Keratinocyte (primary cell): ENCODE results near the gene LGALS13.

Source experiments
- CTCF ChIP-seq, 3 experiments: IDR thresholded peaks in 1 of 3; conservative IDR thresholded peaks in 1 of 3; optimal IDR thresholded peaks in 1 of 3; 2 replicates in 2 of 3; 3 replicates in 1 of 3; pipeline versions ENCODE3 to v1.5.1; 2011; ENCODE audit warnings: low read length in 3 of 3, mild to moderate bottlenecking in 3 of 3, moderate library complexity in 2 of 3, control low read depth in 1 of 3, inconsistent platforms in 1 of 3; ENCODE audit not compliant: insufficient read depth in 2 of 3; ENCODE audit errors: extremely low read depth in 1 of 3
- EZH2 ChIP-seq: IDR thresholded peaks from one replicate; pipeline ENCODE4 v1.6.1; 2012; ENCODE audit warnings: inconsistent platforms, mild to moderate bottlenecking, low read length, moderate library complexity

- TF ChIP-seq EZH2 (no peak), CTCF (optimal IDR thresholded peaks at IDR 0.05 in 1 of 3, IDR thresholded peaks at IDR 0.05 in 1 of 3, conservative IDR thresholded peaks at IDR 0.05 in 1 of 3; ENCODE audit: extremely low read depth in 1 of 3, insufficient read depth in 2 of 3, low read length in 3 of 3) (no peak)
Measured at GRCh38 chr19:39655613-39656012, 53.3 kb downstream of the LGALS13 start, which contains the start of gene LGALS16.
